ENCODE results near the gene FAM43B.

- TF ChIP-seq CTCF (IDR thresholded peaks at IDR 0.05) (no peak), POLR2A (IDR thresholded peaks at IDR 0.05) (no peak)
These were observed 38.0 kb downstream of the FAM43B start for GRCh38 chr1:20590306-20590777.
